OCI-LY7 (cell line): ENCODE results near the gene GIT2. TPM values are rescaled to one million over a fixed set of nuclear protein-coding genes. Genes with fewer than 3 reads are reported as not detected.

ENCODE experiments used
- BruUV-seq: library from RNA; stranded (reverse); fragments of 400-500 nt; replicated peaks from 2 replicates; lab custom pipeline; 2021; lab: Mats Ljungman, UMichigan
- CTCF ChIA-PET: fragments of 300-600 bp; sonication (Branson Sonifier 250); formaldehyde crosslinking; loops from one replicate; lab custom pipeline; 2022; ENCODE audit warnings: antibody characterized with exemption; ENCODE audit not compliant: unreplicated experiment; lab: Charles Lee
- POLR2A ChIA-PET: fragments of 300-600 bp; sonication (Branson Sonifier 250); formaldehyde crosslinking; loops from one replicate; lab custom pipeline; 2022; ENCODE audit warnings: antibody characterized with exemption; lab: Charles Lee
- DNase-seq: peaks from one replicate; pipeline ENCODE4 v3.0.0-alpha.2; 2015; ENCODE audit warnings: low spot score
- H2AFZ ChIP-seq: fragments of 200-600 bp; sonication (generic), shearing (Covaris generic); 2 replicates; pipeline ENCODE4 v1.6.1; 2014; ENCODE audit warnings: mild to moderate bottlenecking, antibody characterized with exemption, low read length, moderate library complexity
- H3K27ac ChIP-seq: fragments of 200-600 bp; sonication (generic); 2 replicates; pipeline ENCODE4 v1.5.1; 2014; ENCODE audit warnings: mixed run types, low read depth, mild to moderate bottlenecking, moderate library complexity, low read length, inconsistent platforms; ENCODE audit not compliant: poor library complexity, severe bottlenecking
- H3K36me3 ChIP-seq: fragments of 200-600 bp; sonication (generic); 2 replicates; pipeline ENCODE4 v1.6.1; 2014; ENCODE audit warnings: mild to moderate bottlenecking, antibody characterized with exemption, low read length, moderate library complexity, mixed read lengths; ENCODE audit not compliant: insufficient read depth
- H3K4me1 ChIP-seq: fragments of 200-600 bp; sonication (generic); 2 replicates; pipeline ENCODE4 v1.5.1; 2014; ENCODE audit warnings: mild to moderate bottlenecking, low read length; ENCODE audit not compliant: insufficient read depth, poor library complexity, severe bottlenecking
- H3K4me2 ChIP-seq: fragments of 200-600 bp; sonication (generic); 2 replicates; pipeline ENCODE4 v1.6.1; 2014; ENCODE audit warnings: mild to moderate bottlenecking, low read length
- H3K4me3 ChIP-seq: fragments of 200-600 bp; sonication (generic); 2 replicates; pipeline ENCODE4 v1.5.1; 2014; ENCODE audit warnings: mild to moderate bottlenecking, low read depth, low read length; ENCODE audit not compliant: poor library complexity, severe bottlenecking
- H3K79me2 ChIP-seq: fragments of 200-600 bp; sonication (generic); 2 replicates; pipeline ENCODE4 v1.6.1; 2016; ENCODE audit warnings: low read depth, mild to moderate bottlenecking, low read length, moderate library complexity, mixed read lengths; ENCODE audit not compliant: insufficient read depth
- H3K9me2 ChIP-seq: fragments of 200-600 bp; sonication (generic); 2 replicates; pipeline ENCODE4 v1.6.1; 2016; ENCODE audit warnings: mild to moderate bottlenecking, low read length, mixed read lengths; ENCODE audit not compliant: insufficient read depth
- H3K9me3 ChIP-seq: fragments of 200-600 bp; sonication (generic); 2 replicates; pipeline ENCODE4 v1.6.1; 2014; ENCODE audit warnings: mild to moderate bottlenecking, mixed run types, low read length, mixed read lengths
- H4K20me1 ChIP-seq: fragments of 200-600 bp; sonication (generic); 2 replicates; pipeline ENCODE4 v1.6.1; 2014; ENCODE audit warnings: mild to moderate bottlenecking, antibody characterized with exemption, low read length, moderate library complexity, mixed read lengths; ENCODE audit not compliant: insufficient read depth
- CTCF ChIP-seq: fragments of 200-600 bp; sonication (generic); conservative IDR thresholded peaks from 2 replicates; pipeline ENCODE4 v1.5.1; 2014; ENCODE audit warnings: mild to moderate bottlenecking, antibody characterized with exemption, low read length, moderate library complexity, mixed read lengths
- EZH2phosphoT487 ChIP-seq: fragments of 200-600 bp; sonication (generic); IDR thresholded peaks from 2 replicates; pipeline ENCODE4 v1.6.1; 2018; ENCODE audit warnings: low read depth, borderline replicate concordance, mild to moderate bottlenecking, mixed run types, antibody characterized with exemption, low read length, moderate library complexity, mixed read lengths
- intact Hi-C: fragments of 100-400 bp; cut with micrococcal nuclease; formaldehyde crosslinking; loops from one replicate; pipeline ENCODE4 v1.10.0; 2022; ENCODE audit not compliant: unreplicated experiment
- total RNA-seq, 2 experiments: library from RNA; depleted of rRNA in 1 of 2; stranded (reverse); fragments of >200 nt in 1 of 2; shearing (Covaris generic) in 1 of 2; gene quantifications; 2 replicates each; pipeline ENCODE4 v1.2.3, GENCODE V29; 2014 to 2022

Gene GIT2
- total RNA-seq, 2 experiments from 2014 or later: 57.1 to 123 TPM

GRCh38 chr12:109920261-109920780 lies 75.8 kb downstream of the GIT2 start:
- Histone ChIP-seq H3K36me3 (peaks cover 62% of the 10 kb centered on the region), H3K4me1 (peaks cover 14% of the 10 kb centered on the region), H3K79me2 (no peaks in the 10 kb centered on the region), H2AFZ (no peak overlapping the region), H3K4me2 (no peak overlapping the region), H3K27ac (no peak overlapping the region), H3K4me3 (no peak overlapping the region), H4K20me1 (no peaks in the 10 kb centered on the region), H3K9me3 (no peaks in the 10 kb centered on the region), H3K9me2 (no peaks in the 10 kb centered on the region)
- no TSS peak for BruUV-seq
- no peak for DNase-seq
- ChIA-PET POLR2A (no interaction called here), CTCF (no interaction called here)
- TF ChIP-seq EZH2phosphoT487 (no peak), CTCF (no peak)
- intact Hi-C loops: no loop called here

GRCh38 chr12:109919456-109919855 lies 76.7 kb downstream of the GIT2 start:
- Histone ChIP-seq H3K4me1 (peaks cover 7% of the 10 kb centered on the region), H3K36me3 (peaks cover 67% of the 10 kb centered on the region), H3K27ac (no peak overlapping the region), H3K4me2 (no peak overlapping the region), H3K4me3 (no peak overlapping the region), H3K9me3 (no peaks in the 10 kb centered on the region), H3K79me2 (no peaks in the 10 kb centered on the region), H2AFZ (no peak overlapping the region), H3K9me2 (no peaks in the 10 kb centered on the region), H4K20me1 (no peaks in the 10 kb centered on the region)
- CTCF ChIA-PET: no interaction called here
- POLR2A ChIA-PET: no interaction called here
- intact Hi-C loops: no loop called here
- TF ChIP-seq CTCF (no peak), EZH2phosphoT487 (no peak)
- no peak for DNase-seq
- no TSS peak for BruUV-seq

GRCh38 chr12:109916045-109916444 lies 80.1 kb downstream of the GIT2 start:
- TF ChIP-seq EZH2phosphoT487: no peak
- TF ChIP-seq CTCF: no peak
- intact Hi-C loops: no loop called here
- Histone ChIP-seq H2AFZ (no peak overlapping the region), H3K9me3 (no peaks in the 10 kb centered on the region), H3K79me2 (no peaks in the 10 kb centered on the region), H4K20me1 (no peaks in the 10 kb centered on the region), H3K9me2 (no peaks in the 10 kb centered on the region), H3K36me3 (peaks cover 77% of the 10 kb centered on the region), H3K4me1 (no peaks in the 10 kb centered on the region), H3K27ac (no peak overlapping the region), H3K4me3 (no peak overlapping the region), H3K4me2 (no peak overlapping the region)
- CTCF ChIA-PET: no interaction called here
- POLR2A ChIA-PET: no interaction called here
- BruUV-seq: no TSS peak
- no peak for DNase-seq
